Lower leg skin (tissue), 4 donors: ENCODE measurements around the gene DCHS1. TPM values are rescaled to one million over a fixed set of nuclear protein-coding genes. Genes with fewer than 3 reads are reported as not detected.

Experiments
- DNase-seq, 2 donors: peaks; one replicate each; pipeline ENCODE4 v3.0.0-alpha.2; 2019; ENCODE audit warnings: low spot score in 2 of 2
- H3K4me3 ChIP-seq: fragments of 200-600 bp; sonication (generic); 2 replicates; pipeline ENCODE4 v1.5.1; 2017; ENCODE audit warnings: mild to moderate bottlenecking, low read depth; ENCODE audit not compliant: poor library complexity, severe bottlenecking
- CTCF ChIP-seq, 3 donors: fragments of 450-650 bp; IDR thresholded peaks; one replicate each; pipeline ENCODE4 v1.5.1; 2016; ENCODE audit warnings: antibody characterized with exemption in 3 of 3, mild to moderate bottlenecking in 3 of 3, moderate library complexity in 2 of 3
- POLR2A ChIP-seq, 2 donors: fragments of 450-650 bp; IDR thresholded peaks; one replicate each; pipeline ENCODE4 v1.6.1; 2016 to 2017; ENCODE audit warnings: antibody characterized with exemption in 2 of 2, mild to moderate bottlenecking in 1 of 2, moderate library complexity in 1 of 2
- WGBS, 2 donors: methylation state at CpG; one replicate each; pipeline ENCODE4 v1.1.5; 2018; 5-methylcytosine and 5-hydroxymethylcytosine counted together
- intact Hi-C: fragments of 100-400 bp; cut with DNase I; formaldehyde crosslinking; loops from one replicate; pipeline ENCODE4 v1.15.0; 2023; ENCODE audit warnings: low total_unique reads
- total RNA-seq, 4 donors: library from RNA; depleted of rRNA; stranded (reverse); fragments of >200 nt; gene quantifications; one replicate each; pipeline ENCODE4 v1.1.0, GENCODE V29; 2016

Gene DCHS1
- total RNA-seq, 4 donors from 2014 or later, result 4.0 to 9.0 (median 5.4) TPM

GRCh38 chr11:6608011-6608410 lies 47.6 kb downstream of the DCHS1 start:
- DNase-seq, result peak; percentile 11 to 81
- no peak for TF ChIP-seq POLR2A (IDR thresholded peaks at IDR 0.05)
- TF ChIP-seq CTCF (IDR thresholded peaks at IDR 0.05), result no peak
- no peak overlapping the region for H3K4me3 ChIP-seq
- intact Hi-C loops, result no loop called here
- WGBS, 2 donors, result 89 to 95% methylated on average over 9 of the region's 9 CpGs

DNA sequence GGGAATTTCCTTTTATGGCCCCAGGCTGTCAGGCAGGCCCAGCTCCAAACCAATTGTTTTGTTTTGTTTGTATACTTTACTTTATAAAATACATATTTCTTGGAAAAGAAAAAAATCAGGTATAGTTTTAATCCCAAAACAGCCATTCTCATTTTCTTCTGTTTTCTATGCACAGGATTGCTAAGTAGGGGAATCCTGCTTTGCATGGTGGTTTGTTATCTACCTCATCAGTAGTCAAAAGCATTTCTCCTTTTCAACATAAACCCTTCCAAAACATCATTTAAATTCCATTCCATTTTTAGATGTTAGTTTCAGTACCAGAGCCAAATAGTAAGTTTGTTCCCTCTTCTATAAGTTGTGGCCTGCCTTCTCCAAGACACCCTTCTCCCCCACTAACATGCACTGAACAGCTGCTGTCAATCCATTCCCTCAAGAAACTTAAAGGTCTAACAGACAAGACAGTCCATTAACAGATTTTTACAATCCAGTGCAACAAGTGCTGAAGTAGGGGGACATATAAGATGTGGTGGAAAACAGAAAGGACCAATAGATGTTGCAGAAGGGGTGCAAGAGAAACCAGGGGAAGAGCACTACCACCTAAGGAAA lies 48.3 kb downstream of the DCHS1 start:
- intact Hi-C loops, result no loop called here
- no peak for TF ChIP-seq POLR2A (IDR thresholded peaks at IDR 0.05)
- TF ChIP-seq CTCF (IDR thresholded peaks at IDR 0.05), result no peak
- peak; percentile 2 to 5 for DNase-seq
- H3K4me3 ChIP-seq, result no peak overlapping the region

DNA sequence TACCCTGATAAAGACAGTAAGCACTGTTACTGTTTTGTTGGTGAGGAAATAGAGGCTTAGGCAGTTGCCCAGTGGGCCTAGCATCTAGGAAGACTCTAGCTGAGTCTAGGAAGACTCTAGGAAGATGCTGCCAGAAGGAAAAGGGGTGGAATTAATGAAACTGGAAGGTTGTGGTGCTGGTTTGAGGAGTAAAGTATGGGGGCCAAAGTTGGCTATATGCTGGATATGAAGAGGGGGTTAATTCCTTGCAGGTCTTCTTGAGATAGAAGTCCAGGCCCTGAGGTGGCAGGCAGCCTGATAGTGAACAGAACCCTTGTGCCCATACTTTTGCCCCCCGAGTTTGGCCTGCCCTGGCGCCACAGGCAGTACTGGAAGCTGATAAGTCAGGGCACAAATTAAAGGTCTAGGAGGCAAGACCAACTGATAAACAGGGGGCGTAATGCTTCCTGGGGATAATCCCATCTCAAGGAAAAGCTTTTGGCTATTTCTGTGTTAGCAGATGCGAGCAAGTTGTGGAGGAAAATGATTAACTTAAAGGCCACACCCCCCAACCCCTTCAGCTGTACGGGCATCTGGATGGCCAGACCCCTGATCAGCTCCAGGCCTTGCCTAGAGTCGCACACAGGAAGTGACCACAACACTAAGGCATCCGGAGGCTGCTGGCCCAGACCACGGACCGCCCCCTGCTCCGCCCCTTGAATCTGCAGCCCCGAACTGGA lies 49.0 kb downstream of the DCHS1 start:
- TF ChIP-seq POLR2A (IDR thresholded peaks at IDR 0.05) (no peak), CTCF (IDR thresholded peaks at IDR 0.05) (no peak)
- peak; percentile 88 to 98 for DNase-seq
- intact Hi-C loops, result no loop called here
- no peak overlapping the region for H3K4me3 ChIP-seq
- 17 to 18% methylated on average over 11 of the region's 11 CpGs for WGBS, 2 donors

GRCh38 chr11:6604790-6605189 lies 50.8 kb downstream of the DCHS1 start:
- H3K4me3 ChIP-seq, result peak overlapping the region; percentile 88
- TF ChIP-seq CTCF (IDR thresholded peaks at IDR 0.05) (no peak), POLR2A (IDR thresholded peaks at IDR 0.05) (no peak)
- 25 to 30% methylated on average over 3 of the region's 3 CpGs for whole genome bisulfite sequencing, 2 donors
- intact Hi-C loops, result no loop called here
- DNase-seq, result no peak

- peak overlapping the region; percentile 88 for H3K4me3 ChIP-seq
- no peak for TF ChIP-seq CTCF (IDR thresholded peaks at IDR 0.05)
- peak; percentile 30 to 89 for DNase-seq
- WGBS, 2 donors, result 0% methylated on average over 20 of the region's 20 CpGs
- intact Hi-C loops, result no loop called here
Measured at GRCh38 chr11:6604081-6604626, 51.5 kb downstream of the DCHS1 start.
